WTC11 (cell line): ENCODE results near the gene KANTR. TPM values are rescaled to one million over a fixed set of nuclear protein-coding genes. Genes with fewer than 3 reads are reported as not detected.

ENCODE experiments used
- ATAC-seq: fragments of 200-7000 bp; cut with Tn5 transposase; 2 replicates; pipeline ENCODE4 v1.10.0; 2021; ENCODE audit warnings: mild to moderate bottlenecking, moderate library complexity
- CTCF ChIA-PET: fragments of 300-600 bp; sonication (Branson Sonifier 250); formaldehyde crosslinking; loops from one replicate; lab custom pipeline; 2021; ENCODE audit warnings: antibody characterized with exemption; lab: Charles Lee
- POLR2A ChIA-PET: fragments of 350-600 bp; sonication (Branson Sonifier 250); formaldehyde crosslinking; loops from one replicate; lab custom pipeline; 2021; ENCODE audit warnings: antibody characterized with exemption; lab: Charles Lee
- DNase-seq: peaks from one replicate; pipeline ENCODE4 v3.0.0; 2021; ENCODE audit warnings: low spot score
- H3K27ac Mint-ChIP-seq: 2 replicates; pipeline ENCODE4 v1.8.0; 2021; ENCODE audit warnings: mixed read lengths
- H3K27me3 Mint-ChIP-seq: 2 replicates; pipeline ENCODE4 v1.8.0; 2021; ENCODE audit warnings: low read depth, mild to moderate bottlenecking, moderate library complexity, mixed read lengths
- H3K36me3 Mint-ChIP-seq: 2 replicates; pipeline ENCODE4 v1.8.0; 2021; ENCODE audit warnings: mixed read lengths
- H3K4me1 Mint-ChIP-seq: 2 replicates; pipeline ENCODE4 v1.8.0; 2022; ENCODE audit warnings: mixed read lengths
- H3K4me3 Mint-ChIP-seq: 2 replicates; pipeline ENCODE4 v1.8.0; 2021; ENCODE audit warnings: mild to moderate bottlenecking, moderate library complexity, mixed read lengths
- H3K9me3 Mint-ChIP-seq: 2 replicates; pipeline ENCODE4 v1.8.0; 2021; ENCODE audit warnings: mixed read lengths
- AFF4 ChIP-seq: sonication (generic); formaldehyde crosslinking; IDR thresholded peaks from 2 replicates; pipeline ENCODE4 v1.8.1; 2023; ENCODE audit warnings: mild to moderate bottlenecking, missing genetic modification reagents, borderline replicate concordance
- ATF3 ChIP-seq: sonication (generic); formaldehyde crosslinking; conservative IDR thresholded peaks from 2 replicates; pipeline ENCODE4 v1.8.1; 2022; ENCODE audit warnings: mild to moderate bottlenecking, missing genetic modification reagents
- CBFB ChIP-seq: sonication (generic); formaldehyde crosslinking; IDR thresholded peaks from 2 replicates; pipeline ENCODE4 v1.8.1; 2022; ENCODE audit warnings: mild to moderate bottlenecking, low read depth, missing genetic modification reagents
- FOXJ3 ChIP-seq: sonication (generic); formaldehyde crosslinking; IDR thresholded peaks from 2 replicates; pipeline ENCODE4 v1.9.0; 2021; ENCODE audit warnings: missing genetic modification reagents, mild to moderate bottlenecking, borderline replicate concordance
- FOXP4 ChIP-seq: sonication (generic); formaldehyde crosslinking; IDR thresholded peaks from 2 replicates; pipeline ENCODE4 v1.8.0; 2022; ENCODE audit warnings: mild to moderate bottlenecking, missing genetic modification reagents
- GABPB1 ChIP-seq: sonication (generic); formaldehyde crosslinking; IDR thresholded peaks from 2 replicates; pipeline ENCODE4 v1.8.1; 2023; ENCODE audit warnings: mild to moderate bottlenecking, missing genetic modification reagents
- HMGXB4 ChIP-seq: sonication (generic); formaldehyde crosslinking; IDR thresholded peaks from 2 replicates; pipeline ENCODE4 v1.8.1; 2023; ENCODE audit warnings: mild to moderate bottlenecking, moderate library complexity, missing genetic modification reagents
- JAZF1 ChIP-seq: fragments of 250-450 bp; sonication (Bioruptor Pico); IDR thresholded peaks from 2 replicates; pipeline ENCODE4 v1.9.0; 2021; ENCODE audit warnings: moderate library complexity, mild to moderate bottlenecking, inconsistent platforms
- MAX ChIP-seq: sonication (generic); formaldehyde crosslinking; IDR thresholded peaks from 2 replicates; pipeline ENCODE4 v1.8.0; 2022; ENCODE audit warnings: mild to moderate bottlenecking, missing genetic modification reagents
- MLX ChIP-seq: sonication (generic); formaldehyde crosslinking; IDR thresholded peaks from 2 replicates; pipeline ENCODE4 v1.8.1; 2023; ENCODE audit warnings: mild to moderate bottlenecking, missing genetic modification reagents, moderate library complexity
- MYBL2 ChIP-seq: sonication (generic); formaldehyde crosslinking; IDR thresholded peaks from 2 replicates; pipeline ENCODE4 v1.8.1; 2023; ENCODE audit warnings: mild to moderate bottlenecking, moderate library complexity, missing genetic modification reagents
- NR1H2 ChIP-seq: sonication (generic); formaldehyde crosslinking; IDR thresholded peaks from 2 replicates; pipeline ENCODE4 v1.9.0; 2021; ENCODE audit warnings: mild to moderate bottlenecking, moderate library complexity, missing genetic modification reagents
- RELA ChIP-seq: sonication (generic); formaldehyde crosslinking; IDR thresholded peaks from 2 replicates; pipeline ENCODE4 v1.8.1; 2022; ENCODE audit warnings: missing genetic modification reagents, mild to moderate bottlenecking, borderline replicate concordance
- SMAD3 ChIP-seq: sonication (generic); formaldehyde crosslinking; IDR thresholded peaks from 2 replicates; pipeline ENCODE4 v1.8.0; 2022; ENCODE audit warnings: missing genetic modification reagents, mild to moderate bottlenecking, borderline replicate concordance
- SMAD4 ChIP-seq: sonication (generic); formaldehyde crosslinking; IDR thresholded peaks from 2 replicates; pipeline ENCODE4 v1.8.0; 2022; ENCODE audit warnings: mild to moderate bottlenecking, missing genetic modification reagents
- SP1 ChIP-seq: sonication (generic); formaldehyde crosslinking; conservative IDR thresholded peaks from 2 replicates; pipeline ENCODE4 v1.8.1; 2022; ENCODE audit warnings: missing genetic modification reagents
- TCF7 ChIP-seq: sonication (generic); formaldehyde crosslinking; IDR thresholded peaks from 2 replicates; pipeline ENCODE4 v1.8.0; 2022; ENCODE audit warnings: mild to moderate bottlenecking, low read depth, missing genetic modification reagents, moderate library complexity
- TP53 ChIP-seq: sonication (generic); formaldehyde crosslinking; IDR thresholded peaks from 2 replicates; pipeline ENCODE4 v1.8.1; 2023; ENCODE audit warnings: mild to moderate bottlenecking, missing genetic modification reagents
- USF1 ChIP-seq: sonication (generic); formaldehyde crosslinking; IDR thresholded peaks from 2 replicates; pipeline ENCODE4 v1.8.0; 2022; ENCODE audit warnings: mild to moderate bottlenecking, missing genetic modification reagents
- ZBTB43 ChIP-seq: sonication (generic); formaldehyde crosslinking; IDR thresholded peaks from 2 replicates; pipeline ENCODE4 v1.8.1; 2023; ENCODE audit warnings: mild to moderate bottlenecking, missing genetic modification reagents
- ZNF396 ChIP-seq: fragments of 250-450 bp; sonication (Bioruptor Pico); IDR thresholded peaks from 2 replicates; pipeline ENCODE4 v1.8.0; 2021; ENCODE audit warnings: mild to moderate bottlenecking, moderate library complexity, borderline replicate concordance
- ZNF416 ChIP-seq: fragments of 250-450 bp; sonication (Bioruptor Pico); IDR thresholded peaks from 2 replicates; pipeline ENCODE4 v1.9.0; 2021; ENCODE audit warnings: mild to moderate bottlenecking, inconsistent platforms
- total RNA-seq: library from RNA; stranded (reverse); gene quantifications from 3 replicates; pipeline ENCODE4 v1.2.3, GENCODE V29; 2021

The KANTR gene
- total RNA-seq, 1 experiment from 2014 or later = 14.0 TPM

- no peak for TF ChIP-seq NR1H2 (CRISPR knock-in tag)
- no peak for TF ChIP-seq AFF4 (CRISPR knock-in tag)
- TF ChIP-seq TCF7 (CRISPR knock-in tag) = no peak
Observed at GRCh38 chrX:53080628-53081580, 13.0 kb upstream of the KANTR start (continued).

- Mint-ChIP-seq H3K4me3 (peak within 1 kb of the TSS; percentile 88), H3K4me1 (peaks cover 19% of the 10 kb centered on the region), H3K27me3 (peaks cover 5% of the 10 kb centered on the region; the same call in 1 of the 2 replicates), H3K9me3 (no peaks in the 10 kb centered on the region), H3K27ac (peak within 1 kb of the TSS; percentile 96), H3K36me3 (peaks cover 21% of the 10 kb centered on the region)
- CTCF ChIA-PET = interaction anchor here (1.0 to 1.4 kb wide), 3 partner anchors 11 to 92 kb away, joined by 3 to 6 read pairs (median 3); no protein-coding TSS in a partner anchor
- peak; percentile 93 for DNase-seq
- POLR2A ChIA-PET = interaction anchor here (0.5 to 1.5 kb wide), 5 partner anchors 9 to 160 kb away, joined by 3 to 5 read pairs (median 3); partner anchors contain the start of gene KANTR
- ATAC-seq = peak; percentile 94
- TF ChIP-seq SMAD3 (CRISPR knock-in tag) (no peak), FOXJ3 (no peak), ATF3 (CRISPR knock-in tag) (no peak), ZBTB43 (CRISPR knock-in tag) (no peak), MYBL2 (CRISPR knock-in tag) (no peak), CBFB (no peak), ZNF396 (CRISPR knock-in tag) (no peak), MAX (CRISPR knock-in tag) (no peak), JAZF1 (no peak), USF1 (CRISPR knock-in tag) (no peak), RELA (CRISPR knock-in tag) (no peak), GABPB1 (CRISPR knock-in tag) (peak; percentile 63), TP53 (CRISPR knock-in tag) (no peak), SMAD4 (CRISPR knock-in tag) (no peak), ZNF416 (CRISPR knock-in tag) (no peak), HMGXB4 (CRISPR knock-in tag) (no peak), MLX (no peak), SP1 (CRISPR knock-in tag) (peak; percentile 70), FOXP4 (0 out of 2 replicates have a peak, but pooled peaks have one; percentile 37)
Observed at GRCh38 chrX:53081925-53082772, 11.8 kb upstream of the KANTR start, which contains the start of gene TSPYL2. Gene TSPYL2, plus strand, starts transcription at chrX:53082367. Its CDS starts 132 bp downstream, at chrX:53082499.
